Dendritic cell treated with granulocyte-macrophage colony-stimulating factor and Interleukin-4, amounts not matched to agents 40 ng/mL and 50 ng/mL, for 4 days (primary cell): ENCODE data around the gene RELB.

Experiments used
- H3K27ac Mint-ChIP-seq: one replicate; pipeline ENCODE4 v1.8.0; 2022; ENCODE audit warnings: mild to moderate bottlenecking, mixed read lengths
- H3K27me3 Mint-ChIP-seq: one replicate; pipeline ENCODE4 v1.8.0; 2022; ENCODE audit warnings: mild to moderate bottlenecking, mixed read lengths
- H3K36me3 Mint-ChIP-seq: one replicate; pipeline ENCODE4 v1.8.0; 2022; ENCODE audit warnings: low read depth, mixed read lengths
- H3K4me1 Mint-ChIP-seq: one replicate; pipeline ENCODE4 v1.8.0; 2022; ENCODE audit warnings: low read depth, mixed read lengths
- H3K4me3 Mint-ChIP-seq: one replicate; pipeline ENCODE4 v1.8.0; 2022; ENCODE audit warnings: mild to moderate bottlenecking, moderate library complexity, mixed read lengths
- H3K9me3 Mint-ChIP-seq: one replicate; pipeline ENCODE4 v1.8.0; 2022; ENCODE audit warnings: mixed read lengths
- intact Hi-C: fragments of 100-400 bp; cut with micrococcal nuclease; formaldehyde crosslinking; loops from one replicate; pipeline ENCODE4 v1.15.0; 2022

Gene RELB

DNA sequence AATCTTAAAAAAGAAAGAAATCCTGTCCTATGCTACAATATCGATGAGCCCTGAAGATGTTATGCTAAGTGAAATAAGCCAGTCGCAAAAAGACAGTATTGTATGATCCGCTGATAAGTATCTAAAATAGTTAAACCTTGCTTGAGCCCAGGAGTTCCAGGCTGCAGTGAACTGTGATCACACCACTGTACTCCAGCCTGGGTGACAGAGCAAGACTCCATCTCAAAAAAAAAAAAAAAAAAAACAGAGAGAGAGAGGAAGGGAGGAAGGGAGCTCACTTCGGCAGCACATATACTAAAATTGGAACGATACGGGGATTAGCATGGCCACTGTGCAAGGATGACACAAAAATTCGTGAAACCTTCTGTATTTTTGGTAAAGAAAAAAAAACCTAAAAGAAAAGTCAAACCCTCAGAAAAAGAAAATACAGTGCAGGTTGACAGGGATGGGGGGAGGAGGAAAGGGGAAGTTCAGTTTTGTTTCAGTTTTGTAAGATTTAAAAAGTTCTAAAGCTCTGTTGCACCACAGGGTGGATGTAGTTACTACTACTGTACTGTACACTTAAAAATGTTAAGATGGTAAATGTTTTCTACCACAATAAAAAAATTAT is 46.0 kb downstream of the RELB start:
- peaks cover 87% of the 10 kb centered on the region for H3K36me3 Mint-ChIP-seq
- intact Hi-C loops, result no loop called here

GRCh38 chr19:45049073-45049736 is 47.9 kb downstream of the RELB start:
- Mint-ChIP-seq H3K9me3 (no peaks in the 10 kb centered on the region), H3K36me3 (peaks cover 86% of the 10 kb centered on the region), H3K4me3 (no peak overlapping the region), H3K4me1 (peaks cover 51% of the 10 kb centered on the region), H3K27ac (peak overlapping the region; percentile 7), H3K27me3 (no peaks in the 10 kb centered on the region)
- intact Hi-C loops, result no loop called here

More for the DNA sequence above, 46.0 kb downstream of the RELB start:
- Mint-ChIP-seq H3K4me1 (peaks cover 52% of the 10 kb centered on the region), H3K27ac (peak overlapping the region; percentile 77), H3K27me3 (no peaks in the 10 kb centered on the region), H3K9me3 (no peaks in the 10 kb centered on the region), H3K4me3 (peak overlapping the region; percentile 59)

DNA sequence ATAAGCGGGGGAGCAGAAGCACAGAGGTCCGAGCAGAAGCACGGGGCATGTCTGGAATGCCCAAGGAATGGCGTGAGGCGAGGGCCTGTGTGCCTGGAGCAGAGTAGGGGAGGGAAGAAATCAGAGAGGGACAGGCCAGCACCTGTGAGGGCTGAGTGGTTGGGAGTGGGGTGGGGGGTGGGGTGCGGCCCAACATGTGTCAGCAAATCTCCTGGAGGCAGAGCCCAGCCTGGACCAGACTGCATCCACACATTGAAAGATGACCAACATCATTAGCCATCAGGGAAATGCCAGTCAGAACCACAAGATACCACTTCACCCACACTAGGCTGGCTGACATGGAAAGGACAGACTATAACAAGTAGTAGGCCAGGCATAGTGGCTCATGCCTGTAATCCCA is 48.8 kb downstream of the RELB start:
- no peaks in the 10 kb centered on the region for H3K9me3 Mint-ChIP-seq
- peaks cover 47% of the 10 kb centered on the region for H3K4me1 Mint-ChIP-seq
- no peaks in the 10 kb centered on the region for H3K27me3 Mint-ChIP-seq
- peaks cover 86% of the 10 kb centered on the region for H3K36me3 Mint-ChIP-seq
- intact Hi-C loops, result no loop called here
- no peak overlapping the region for H3K4me3 Mint-ChIP-seq
- peak overlapping the region; percentile 7 for H3K27ac Mint-ChIP-seq

- no peak overlapping the region for H3K4me3 Mint-ChIP-seq
- peaks cover 32% of the 10 kb centered on the region for H3K4me1 Mint-ChIP-seq
- H3K27me3 Mint-ChIP-seq, result no peaks in the 10 kb centered on the region
- no peaks in the 10 kb centered on the region for H3K9me3 Mint-ChIP-seq
- peak overlapping the region; percentile 26 for H3K27ac Mint-ChIP-seq
- H3K36me3 Mint-ChIP-seq, result peaks cover 86% of the 10 kb centered on the region
- intact Hi-C loops, result no loop called here
Measured at GRCh38 chr19:45051929-45052579, 50.8 kb downstream of the RELB start.

- Mint-ChIP-seq H3K27me3 (no peaks in the 10 kb centered on the region), H3K27ac (no peak overlapping the region), H3K4me3 (no peak overlapping the region), H3K9me3 (no peaks in the 10 kb centered on the region), H3K36me3 (peaks cover 99% of the 10 kb centered on the region), H3K4me1 (peaks cover 19% of the 10 kb centered on the region)
- intact Hi-C loops, result no loop called here
Measured at GRCh38 chr19:45056831-45057230, 55.6 kb downstream of the RELB start.

DNA sequence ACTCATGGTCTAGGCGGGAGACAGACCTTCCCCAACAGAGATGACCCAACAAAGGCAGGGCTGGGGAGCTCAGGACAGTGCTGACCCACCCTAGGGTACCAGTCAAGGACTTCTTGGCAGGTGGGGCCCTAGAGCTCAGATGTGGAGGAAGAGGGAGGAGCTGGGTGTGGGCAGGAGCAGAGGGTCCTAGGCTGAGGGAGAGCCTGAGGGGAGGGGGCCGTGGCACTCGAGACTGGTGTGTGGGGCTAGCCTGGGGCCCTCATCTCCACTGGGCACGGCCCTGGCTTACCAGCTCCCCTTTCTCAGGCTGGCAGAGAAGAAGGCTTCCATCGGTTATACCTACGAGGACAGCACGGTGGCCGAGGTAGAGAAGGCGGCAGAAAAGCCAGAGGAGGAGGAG is 56.2 kb downstream of the RELB start:
- Mint-ChIP-seq H3K4me1 (peaks cover 15% of the 10 kb centered on the region), H3K36me3 (peaks cover 99% of the 10 kb centered on the region), H3K4me3 (no peak overlapping the region), H3K9me3 (no peaks in the 10 kb centered on the region), H3K27ac (peak overlapping the region; percentile 31), H3K27me3 (no peaks in the 10 kb centered on the region)
- intact Hi-C loops, result no loop called here

GRCh38 chr19:45058622-45059159 is 57.4 kb downstream of the RELB start:
- no peak overlapping the region for H3K4me3 Mint-ChIP-seq
- no peaks in the 10 kb centered on the region for H3K27me3 Mint-ChIP-seq
- H3K27ac Mint-ChIP-seq, result no peak overlapping the region
- intact Hi-C loops, result loop anchor here (1.0 kb wide), 2 partner anchors 41 to 69 kb away; no protein-coding TSS in a partner anchor
- no peaks in the 10 kb centered on the region for H3K9me3 Mint-ChIP-seq
- peaks cover 15% of the 10 kb centered on the region for H3K4me1 Mint-ChIP-seq
- H3K36me3 Mint-ChIP-seq, result peaks cover 100% of the 10 kb centered on the region

GRCh38 chr19:45059258-45059965 is 58.1 kb downstream of the RELB start:
- Mint-ChIP-seq H3K9me3 (no peaks in the 10 kb centered on the region), H3K27ac (peak overlapping the region; percentile 64), H3K4me3 (no peak overlapping the region), H3K36me3 (peaks cover 100% of the 10 kb centered on the region), H3K4me1 (peaks cover 15% of the 10 kb centered on the region), H3K27me3 (no peaks in the 10 kb centered on the region)
- intact Hi-C loops, result loop anchor here (1.0 kb wide), 2 partner anchors 42 to 70 kb away; no protein-coding TSS in a partner anchor

GRCh38 chr19:45061965-45062364 is 60.7 kb downstream of the RELB start:
- no peaks in the 10 kb centered on the region for H3K27me3 Mint-ChIP-seq
- H3K9me3 Mint-ChIP-seq, result no peaks in the 10 kb centered on the region
- intact Hi-C loops, result no loop called here
- H3K4me1 Mint-ChIP-seq, result peaks cover 10% of the 10 kb centered on the region
- peaks cover 100% of the 10 kb centered on the region for H3K36me3 Mint-ChIP-seq
- H3K4me3 Mint-ChIP-seq, result no peak overlapping the region
- H3K27ac Mint-ChIP-seq, result no peak overlapping the region

DNA sequence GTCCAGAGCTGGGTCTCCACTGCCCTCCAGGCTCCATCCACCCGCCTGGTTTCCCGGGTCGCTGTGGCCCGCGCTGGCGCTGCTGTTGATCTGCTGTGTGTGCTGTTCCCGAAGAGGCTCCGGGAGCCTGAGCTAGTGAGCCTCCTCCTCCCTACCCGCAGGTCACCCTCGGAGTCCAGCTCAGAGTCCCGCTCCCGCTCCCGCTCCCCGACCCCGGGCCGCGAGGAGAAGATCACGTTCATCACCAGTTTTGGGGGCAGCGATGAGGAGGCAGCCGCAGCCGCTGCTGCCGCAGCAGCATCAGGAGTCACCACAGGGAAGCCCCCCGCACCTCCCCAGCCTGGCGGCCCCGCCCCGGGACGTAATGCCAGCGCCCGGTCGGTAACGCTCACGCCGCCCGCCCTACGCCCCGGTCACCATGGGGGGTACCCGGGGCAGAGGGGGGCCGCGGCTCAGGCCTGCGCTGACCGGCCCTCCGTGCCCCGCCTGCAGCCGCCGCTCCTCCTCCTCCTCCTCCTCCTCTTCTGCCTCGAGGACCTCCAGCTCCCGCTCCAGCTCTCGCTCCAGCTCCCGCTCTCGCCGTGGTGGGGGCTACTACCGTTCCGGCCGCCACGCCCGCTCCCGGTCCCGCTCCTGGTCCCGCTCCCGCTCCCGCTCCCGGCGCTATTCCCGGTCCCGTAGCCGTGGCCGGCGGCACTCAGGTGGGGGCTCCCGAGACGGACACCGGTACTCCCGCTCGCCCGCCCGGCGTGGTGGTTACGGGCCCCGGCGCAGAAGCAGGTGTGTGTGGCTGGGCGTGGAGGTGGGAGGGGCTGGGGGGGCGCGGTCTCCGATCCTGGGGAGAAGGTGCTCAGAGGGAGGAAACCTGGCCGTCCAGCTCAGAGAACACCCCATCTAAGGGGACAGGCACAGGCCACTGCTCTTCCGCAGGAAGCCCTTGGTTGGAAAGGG is 62.9 kb downstream of the RELB start:
- Mint-ChIP-seq H3K4me3 (no peak overlapping the region), H3K27ac (no peak overlapping the region), H3K9me3 (no peaks in the 10 kb centered on the region), H3K27me3 (no peaks in the 10 kb centered on the region), H3K4me1 (peaks cover 24% of the 10 kb centered on the region), H3K36me3 (peaks cover 100% of the 10 kb centered on the region)
- intact Hi-C loops, result no loop called here

DNA sequence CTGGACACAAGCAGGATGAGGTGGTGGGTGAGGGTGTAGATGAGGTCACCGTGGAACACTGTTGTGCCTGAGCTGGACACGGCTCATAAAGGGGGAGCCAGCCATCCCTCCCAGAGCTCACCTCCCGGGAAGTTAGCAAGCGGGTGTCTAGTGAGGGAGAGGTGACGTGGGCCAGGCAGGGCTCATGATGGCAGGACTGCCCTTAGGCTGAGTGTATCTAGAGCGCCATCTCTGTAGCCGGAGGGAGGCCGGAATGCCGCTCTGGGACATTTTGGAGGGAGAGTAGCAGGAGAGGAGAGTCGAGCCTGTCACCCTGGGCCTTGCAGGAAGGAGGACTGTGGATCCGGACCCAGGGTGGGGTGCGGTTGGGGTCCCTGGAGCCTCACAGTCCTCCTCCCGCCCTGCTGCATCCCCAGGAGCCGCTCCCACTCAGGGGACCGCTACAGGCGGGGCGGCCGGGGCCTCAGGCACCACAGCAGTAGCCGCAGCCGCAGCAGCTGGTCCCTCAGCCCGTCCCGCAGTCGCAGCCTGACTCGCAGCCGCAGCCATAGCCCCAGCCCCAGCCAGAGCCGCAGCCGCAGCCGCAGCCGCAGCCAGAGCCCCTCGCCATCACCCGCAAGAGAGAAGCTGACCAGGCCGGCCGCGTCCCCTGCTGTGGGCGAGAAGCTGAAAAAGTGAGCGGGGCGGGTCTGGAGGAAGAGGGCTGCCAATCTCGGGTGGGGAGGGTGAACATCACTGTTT is 65.8 kb downstream of the RELB start:
- peak overlapping the region; percentile 41 for H3K27ac Mint-ChIP-seq
- no peaks in the 10 kb centered on the region for H3K27me3 Mint-ChIP-seq
- peaks cover 100% of the 10 kb centered on the region for H3K36me3 Mint-ChIP-seq
- intact Hi-C loops, result no loop called here
- H3K4me3 Mint-ChIP-seq, result no peak overlapping the region
- no peaks in the 10 kb centered on the region for H3K9me3 Mint-ChIP-seq
- H3K4me1 Mint-ChIP-seq, result peaks cover 24% of the 10 kb centered on the region

GRCh38 chr19:45068041-45068440 is 66.8 kb downstream of the RELB start:
- Mint-ChIP-seq H3K36me3 (peaks cover 100% of the 10 kb centered on the region), H3K4me3 (no peak overlapping the region), H3K27me3 (no peaks in the 10 kb centered on the region), H3K4me1 (peaks cover 32% of the 10 kb centered on the region), H3K27ac (peak overlapping the region; percentile 24), H3K9me3 (no peaks in the 10 kb centered on the region)
- intact Hi-C loops, result no loop called here
